HCT116 (cell line): ENCODE data around the gene INTS3. TPM values are rescaled to one million over a fixed set of nuclear protein-coding genes. Genes with fewer than 3 reads are reported as not detected.

Source experiments
- ATAC-seq: fragments of 200-7000 bp; cut with Tn5 transposase; 2 replicates; pipeline ENCODE4 v1.9.1; 2020; ENCODE audit warnings: mild to moderate bottlenecking, moderate library complexity
- BruUV-seq: library from RNA; stranded (reverse); fragments of 400-500 nt; replicated peaks from 2 replicates; lab custom pipeline; 2021; lab: Mats Ljungman, UMichigan
- CTCF ChIA-PET: fragments of 300-600 bp; sonication (Branson Sonifier 250); formaldehyde crosslinking; loops from one replicate; lab custom pipeline; 2021; ENCODE audit warnings: antibody characterized with exemption; lab: Charles Lee
- POLR2A ChIA-PET: fragments of 300-600, 350-600 bp; sonication (Branson Sonifier 250); formaldehyde crosslinking; loops from one replicate; lab custom pipeline; 2021; ENCODE audit warnings: antibody characterized with exemption; lab: Charles Lee
- RAD21 ChIA-PET, 2 experiments: fragments of 300-600 bp; sonication (Branson Sonifier 250); formaldehyde crosslinking; loops; one replicate each; lab custom pipeline; 2023; ENCODE audit warnings: low total read pairs in 2 of 2; ENCODE audit not compliant: uncharacterized antibody in 2 of 2, unreplicated experiment in 2 of 2, low non-redundant PET in 1 of 2; lab: Charles Lee
- DNase-seq: peaks from one replicate; pipeline ENCODE4 v3.0.0-alpha.2; 2010; ENCODE audit warnings: low read depth, low spot score
- H2AFZ ChIP-seq: fragments of 200-600 bp; shearing (Covaris generic), sonication (generic); 2 replicates; pipeline ENCODE4 v1.6.1; 2017; ENCODE audit warnings: low read depth, mixed run types, mixed read lengths, antibody characterized with exemption, low read length; ENCODE audit not compliant: poor library complexity, severe bottlenecking
- H3K27ac ChIP-seq: 2 replicates; pipeline ENCODE4 v1.5.1; 2012; ENCODE audit warnings: low read depth, low read length
- H3K27me3 ChIP-seq: fragments of 200-600 bp; sonication (generic); 2 replicates; pipeline ENCODE4 v1.6.1; 2016; ENCODE audit warnings: mixed run types, low read length, mixed read lengths; ENCODE audit not compliant: insufficient read depth
- H3K36me3 ChIP-seq, 2 experiments: fragments of 200-500 bp in 1 of 2; fragments of 200-600 bp in 1 of 2; sonication (Bioruptor generic) in 1 of 2; sonication (generic) in 1 of 2; 2 replicates each; pipeline versions ENCODE4 v1.5.1 to v1.6.1; 2014 to 2016; ENCODE audit warnings: low read length in 2 of 2, inconsistent platforms in 1 of 2, mixed read lengths in 1 of 2, mixed run types in 1 of 2; ENCODE audit not compliant: insufficient read depth in 2 of 2, control insufficient read depth in 1 of 2
- H3K4me1 ChIP-seq, 2 experiments: fragments of 200-600 bp in 1 of 2; sonication (generic) in 1 of 2; 2 replicates each; pipeline versions ENCODE4 v1.5.1 to v1.6.1; 2012 to 2017; ENCODE audit warnings: low read length in 2 of 2, inconsistent platforms in 1 of 2, mild to moderate bottlenecking in 1 of 2, mixed read lengths in 1 of 2, mixed run types in 1 of 2, moderate library complexity in 1 of 2; ENCODE audit not compliant: insufficient read depth in 2 of 2, control insufficient read depth in 1 of 2
- H3K4me2 ChIP-seq: fragments of 200-600 bp; sonication (generic); 2 replicates; pipeline ENCODE4 v1.6.1; 2017; ENCODE audit warnings: mixed run types, low read length, mixed read lengths
- H3K4me3 ChIP-seq, 2 experiments: fragments of 200-600 bp in 1 of 2; sonication (generic) in 1 of 2; replicated peaks in 1 of 2; 2 replicates each; pipeline ENCODE4 v1.5.1; 2011 to 2016; ENCODE audit warnings: low read length in 2 of 2, control low read depth in 1 of 2, low read depth in 1 of 2, mild to moderate bottlenecking in 1 of 2, mixed read lengths in 1 of 2, mixed run types in 1 of 2
- H3K79me2 ChIP-seq: fragments of 200-600 bp; sonication (generic); 2 replicates; pipeline ENCODE4 v1.6.1; 2017; ENCODE audit warnings: mild to moderate bottlenecking, mixed run types, low read length, moderate library complexity, mixed read lengths; ENCODE audit not compliant: insufficient read depth
- H3K9ac ChIP-seq: fragments of 200-600 bp; sonication (generic); 2 replicates; pipeline ENCODE4 v1.6.1; 2016; ENCODE audit warnings: low read length, mixed read lengths
- H3K9me2 ChIP-seq: fragments of 200-600 bp; sonication (generic), shearing (Covaris generic); 2 replicates; pipeline ENCODE4 v1.6.1; 2017; ENCODE audit warnings: mixed run types, mild to moderate bottlenecking, moderate library complexity; ENCODE audit not compliant: insufficient read depth
- H3K9me3 ChIP-seq, 2 experiments: fragments of 200-500 bp in 1 of 2; fragments of 200-600 bp in 1 of 2; sonication (Bioruptor generic) in 1 of 2; sonication (generic) in 1 of 2; 2 replicates each; pipeline ENCODE4 v1.6.1; 2014 to 2017; ENCODE audit warnings: low read length in 2 of 2, mixed read lengths in 2 of 2, inconsistent platforms in 1 of 2, low read depth in 1 of 2, mild to moderate bottlenecking in 1 of 2, mixed run types in 1 of 2, moderate library complexity in 1 of 2; ENCODE audit not compliant: control insufficient read depth in 1 of 2, insufficient read depth in 1 of 2
- H4K20me1 ChIP-seq: fragments of 200-600 bp; sonication (generic), shearing (Covaris generic); 2 replicates; pipeline ENCODE4 v1.6.1; 2017; ENCODE audit warnings: mixed run types, mild to moderate bottlenecking, moderate library complexity; ENCODE audit not compliant: insufficient read depth
- ATF3 ChIP-seq: IDR thresholded peaks from 2 replicates; pipeline ENCODE4 v1.6.1; 2012
- CBX3 ChIP-seq: IDR thresholded peaks from 2 replicates; pipeline ENCODE4 v1.6.1; 2012; ENCODE audit warnings: low read depth
- ELF1 ChIP-seq: IDR thresholded peaks from 2 replicates; pipeline ENCODE4 v1.6.1; 2012; ENCODE audit warnings: low read depth, borderline replicate concordance
- EZH2phosphoT487 ChIP-seq: fragments of 200-600 bp; IDR thresholded peaks from 2 replicates; pipeline ENCODE4 v1.6.1; 2018; ENCODE audit warnings: antibody characterized with exemption, borderline replicate concordance
- FOSL1 ChIP-seq: IDR thresholded peaks from 2 replicates; pipeline ENCODE4 v1.6.1; 2012; ENCODE audit warnings: low read depth
- POLR2A ChIP-seq: IDR thresholded peaks from 2 replicates; pipeline ENCODE4 v1.7.0; 2011; ENCODE audit warnings: borderline replicate concordance; ENCODE audit not compliant: insufficient read depth, insufficient read length; ENCODE audit errors: extremely low read depth
- RAD21 ChIP-seq: IDR thresholded peaks from 2 replicates; pipeline ENCODE4 v1.6.1; 2012; ENCODE audit warnings: low read depth, mild to moderate bottlenecking
- SIN3A ChIP-seq: IDR thresholded peaks from 2 replicates; pipeline ENCODE4 v1.6.1; 2012; ENCODE audit warnings: low read depth
- SRF ChIP-seq: IDR thresholded peaks from 2 replicates; pipeline ENCODE4 v1.6.1; 2012; ENCODE audit warnings: low read depth
- TCF7L2 ChIP-seq: IDR thresholded peaks from 2 replicates; pipeline ENCODE4 v1.7.0; 2011; ENCODE audit warnings: borderline replicate concordance, inconsistent platforms; ENCODE audit not compliant: insufficient read depth, insufficient read length; ENCODE audit errors: extremely low read depth
- YY1 ChIP-seq: IDR thresholded peaks from 2 replicates; pipeline ENCODE4 v1.6.1; 2011; ENCODE audit warnings: low read length, low read depth, moderate library complexity, mild to moderate bottlenecking; ENCODE audit not compliant: insufficient replicate concordance; ENCODE audit errors: extremely low read depth
- intact Hi-C: fragments of 100-400 bp; cut with micrococcal nuclease; formaldehyde crosslinking; loops from 2 replicates; pipeline ENCODE4 v1.10.0; 2022
- total RNA-seq: library from RNA; stranded (reverse); gene quantifications from one replicate; pipeline ENCODE4 v1.2.1, GENCODE V29; 2021; ENCODE audit not compliant: unreplicated experiment
- TF ChIP-seq, protein P1 (sequence below): IDR thresholded peaks from 2 replicates; pipeline ENCODE4 v1.6.1; 2012
- TF ChIP-seq, protein P2 (sequence below): IDR thresholded peaks from 2 replicates; pipeline ENCODE4 v1.6.1; 2012; ENCODE audit warnings: low read depth
- TF ChIP-seq, protein P3 (sequence below), 3 experiments: fragments of 200-600 bp in 1 of 3; sonication (generic) in 1 of 3; IDR thresholded peaks in 2 of 3; conservative IDR thresholded peaks in 1 of 3; 2 replicates each; pipeline ENCODE4 v1.5.1; 2012 to 2017; ENCODE audit warnings: low read depth in 2 of 3, low read length in 2 of 3, antibody characterized with exemption in 1 of 3, borderline replicate concordance in 1 of 3, control low read depth in 1 of 3, mild to moderate bottlenecking in 1 of 3, mixed read lengths in 1 of 3, mixed run types in 1 of 3, moderate library complexity in 1 of 3; ENCODE audit not compliant: insufficient read depth in 1 of 3

The INTS3 gene
- total RNA-seq, 1 experiment from 2014 or later: 47.6 TPM

DNA sequence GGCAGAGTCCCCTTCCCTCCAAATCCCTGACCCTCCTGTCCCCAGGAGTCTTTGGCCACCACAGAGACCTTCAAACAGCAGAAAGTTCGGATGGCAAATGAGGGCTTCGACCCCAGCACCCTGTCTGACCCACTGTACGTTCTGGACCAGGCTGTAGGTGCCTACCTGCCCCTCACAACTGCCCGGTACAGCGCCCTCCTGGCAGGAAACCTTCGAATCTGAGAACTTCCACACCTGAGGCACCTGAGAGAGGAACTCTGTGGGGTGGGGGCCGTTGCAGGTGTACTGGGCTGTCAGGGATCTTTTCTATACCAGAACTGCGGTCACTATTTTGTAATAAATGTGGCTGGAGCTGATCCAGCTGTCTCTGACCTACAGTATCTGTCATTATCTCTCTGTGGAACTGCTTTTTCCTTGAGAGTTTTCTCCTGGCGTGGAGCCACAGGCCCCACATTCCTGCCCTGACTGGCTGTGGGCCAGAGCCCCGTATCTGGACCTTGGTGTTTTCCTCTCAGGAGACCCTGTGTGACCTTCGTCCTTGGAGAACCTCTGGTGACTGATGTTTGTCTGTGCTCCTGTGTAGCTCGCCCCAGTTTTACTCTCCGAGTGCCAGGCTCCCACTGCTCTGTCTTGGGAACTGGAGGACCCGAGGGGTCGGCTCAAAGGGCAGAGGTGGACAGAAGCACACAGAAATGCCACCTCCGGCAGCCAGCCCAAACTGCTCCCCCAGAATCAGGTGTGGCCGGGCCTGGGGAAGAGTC, 52.1 kb downstream of the INTS3 start:
- H3K27ac ChIP-seq: no peak overlapping the region
- CTCF ChIA-PET: interaction anchor here (1.4 kb wide), 1 partner anchor 17 kb away, joined by 3 read pairs; no protein-coding TSS in a partner anchor
- H3K4me1 ChIP-seq: peaks cover 13 to 32% of the 10 kb centered on the region in 2 experiments
- no peaks in the 10 kb centered on the region for H3K36me3 ChIP-seq
- H3K27me3 ChIP-seq: no peaks in the 10 kb centered on the region
- RAD21 ChIA-PET: no interaction called here
- no peaks in the 10 kb centered on the region for H3K9me3 ChIP-seq
- no peaks in the 10 kb centered on the region for H3K79me2 ChIP-seq
- no peaks in the 10 kb centered on the region for H3K9me2 ChIP-seq
- H4K20me1 ChIP-seq: no peaks in the 10 kb centered on the region
- no peak overlapping the region for H3K4me3 ChIP-seq
- POLR2A ChIA-PET: no interaction called here
- no peak for DNase-seq
- BruUV-seq: no TSS peak
- no peak overlapping the region for H2AFZ ChIP-seq
- TF ChIP-seq, protein P1, sequence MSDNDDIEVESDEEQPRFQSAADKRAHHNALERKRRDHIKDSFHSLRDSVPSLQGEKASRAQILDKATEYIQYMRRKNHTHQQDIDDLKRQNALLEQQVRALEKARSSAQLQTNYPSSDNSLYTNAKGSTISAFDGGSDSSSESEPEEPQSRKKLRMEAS: no peak
- TF ChIP-seq RAD21 (no peak), POLR2A (no peak), CBX3 (no peak), SRF (no peak), EZH2phosphoT487 (no peak), ELF1 (no peak), SIN3A (no peak), ATF3 (no peak), FOSL1 (no peak), TCF7L2 (no peak)
- TF ChIP-seq, all 23 proteins: peak for 0
- intact Hi-C loops: loop anchor here (5.0 to 10.0 kb wide), 3 partner anchors 105 to 207 kb away; partner anchors contain the start of genes ILF2, NPR1, RAB13 and SLC39A1
- ATAC-seq: no peak
- Histone ChIP-seq H3K9ac (no peak overlapping the region), H3K4me2 (no peak overlapping the region)

DNA sequence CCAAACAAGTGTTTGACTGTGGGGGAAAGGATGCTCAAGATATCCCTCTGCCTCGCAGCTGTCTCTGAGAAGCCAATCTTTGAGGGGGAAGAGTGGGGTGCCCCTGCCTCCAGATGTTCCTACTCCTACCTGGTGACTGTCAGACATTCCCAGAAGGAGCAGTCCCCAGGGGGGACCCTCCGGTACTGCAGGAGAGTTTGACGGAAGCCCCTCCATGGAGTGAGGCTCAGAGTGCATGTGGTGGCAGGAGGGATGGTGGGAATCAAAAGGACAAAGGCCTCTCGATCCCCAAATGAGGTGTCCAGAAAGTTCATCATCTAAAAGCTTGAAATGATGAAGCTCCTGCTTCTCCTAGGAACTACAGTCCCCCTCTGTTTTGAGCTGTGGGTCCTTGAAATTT, 52.7 kb downstream of the INTS3 start:
- DNase-seq: no peak
- CTCF ChIA-PET: no interaction called here
- no peak for TF ChIP-seq TCF7L2
- TF ChIP-seq YY1: no peak
- no peak for TF ChIP-seq EZH2phosphoT487
- TF ChIP-seq, protein P2, sequence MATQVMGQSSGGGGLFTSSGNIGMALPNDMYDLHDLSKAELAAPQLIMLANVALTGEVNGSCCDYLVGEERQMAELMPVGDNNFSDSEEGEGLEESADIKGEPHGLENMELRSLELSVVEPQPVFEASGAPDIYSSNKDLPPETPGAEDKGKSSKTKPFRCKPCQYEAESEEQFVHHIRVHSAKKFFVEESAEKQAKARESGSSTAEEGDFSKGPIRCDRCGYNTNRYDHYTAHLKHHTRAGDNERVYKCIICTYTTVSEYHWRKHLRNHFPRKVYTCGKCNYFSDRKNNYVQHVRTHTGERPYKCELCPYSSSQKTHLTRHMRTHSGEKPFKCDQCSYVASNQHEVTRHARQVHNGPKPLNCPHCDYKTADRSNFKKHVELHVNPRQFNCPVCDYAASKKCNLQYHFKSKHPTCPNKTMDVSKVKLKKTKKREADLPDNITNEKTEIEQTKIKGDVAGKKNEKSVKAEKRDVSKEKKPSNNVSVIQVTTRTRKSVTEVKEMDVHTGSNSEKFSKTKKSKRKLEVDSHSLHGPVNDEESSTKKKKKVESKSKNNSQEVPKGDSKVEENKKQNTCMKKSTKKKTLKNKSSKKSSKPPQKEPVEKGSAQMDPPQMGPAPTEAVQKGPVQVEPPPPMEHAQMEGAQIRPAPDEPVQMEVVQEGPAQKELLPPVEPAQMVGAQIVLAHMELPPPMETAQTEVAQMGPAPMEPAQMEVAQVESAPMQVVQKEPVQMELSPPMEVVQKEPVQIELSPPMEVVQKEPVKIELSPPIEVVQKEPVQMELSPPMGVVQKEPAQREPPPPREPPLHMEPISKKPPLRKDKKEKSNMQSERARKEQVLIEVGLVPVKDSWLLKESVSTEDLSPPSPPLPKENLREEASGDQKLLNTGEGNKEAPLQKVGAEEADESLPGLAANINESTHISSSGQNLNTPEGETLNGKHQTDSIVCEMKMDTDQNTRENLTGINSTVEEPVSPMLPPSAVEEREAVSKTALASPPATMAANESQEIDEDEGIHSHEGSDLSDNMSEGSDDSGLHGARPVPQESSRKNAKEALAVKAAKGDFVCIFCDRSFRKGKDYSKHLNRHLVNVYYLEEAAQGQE: no peak
- TF ChIP-seq, protein P3, sequence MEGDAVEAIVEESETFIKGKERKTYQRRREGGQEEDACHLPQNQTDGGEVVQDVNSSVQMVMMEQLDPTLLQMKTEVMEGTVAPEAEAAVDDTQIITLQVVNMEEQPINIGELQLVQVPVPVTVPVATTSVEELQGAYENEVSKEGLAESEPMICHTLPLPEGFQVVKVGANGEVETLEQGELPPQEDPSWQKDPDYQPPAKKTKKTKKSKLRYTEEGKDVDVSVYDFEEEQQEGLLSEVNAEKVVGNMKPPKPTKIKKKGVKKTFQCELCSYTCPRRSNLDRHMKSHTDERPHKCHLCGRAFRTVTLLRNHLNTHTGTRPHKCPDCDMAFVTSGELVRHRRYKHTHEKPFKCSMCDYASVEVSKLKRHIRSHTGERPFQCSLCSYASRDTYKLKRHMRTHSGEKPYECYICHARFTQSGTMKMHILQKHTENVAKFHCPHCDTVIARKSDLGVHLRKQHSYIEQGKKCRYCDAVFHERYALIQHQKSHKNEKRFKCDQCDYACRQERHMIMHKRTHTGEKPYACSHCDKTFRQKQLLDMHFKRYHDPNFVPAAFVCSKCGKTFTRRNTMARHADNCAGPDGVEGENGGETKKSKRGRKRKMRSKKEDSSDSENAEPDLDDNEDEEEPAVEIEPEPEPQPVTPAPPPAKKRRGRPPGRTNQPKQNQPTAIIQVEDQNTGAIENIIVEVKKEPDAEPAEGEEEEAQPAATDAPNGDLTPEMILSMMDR (IDR thresholded peaks at IDR 0.05 in 2 of 3, conservative IDR thresholded peaks at IDR 0.05 in 1 of 3; ENCODE audit: borderline replicate concordance in 1 of 3, insufficient read depth in 1 of 3, low read depth in 2 of 3, low read length in 2 of 3): no peak
- TF ChIP-seq SRF: no peak

More for the DNA sequence above, 52.7 kb downstream of the INTS3 start:
- H3K9me2 ChIP-seq: no peaks in the 10 kb centered on the region
- H3K9me3 ChIP-seq: no peaks in the 10 kb centered on the region
- ChIA-PET RAD21 (no interaction called here), POLR2A (no interaction called here)
- intact Hi-C loops: loop anchor here (5.0 kb wide), 2 partner anchors 182 to 207 kb away; partner anchors contain the start of genes RAB13 and SLC39A1
- peaks cover 13 to 27% of the 10 kb centered on the region in 2 experiments for H3K4me1 ChIP-seq
- no peaks in the 10 kb centered on the region for H3K36me3 ChIP-seq
- no peak overlapping the region for H2AFZ ChIP-seq
- no peaks in the 10 kb centered on the region for H4K20me1 ChIP-seq
- ATAC-seq: no peak
- no peak overlapping the region for H3K4me2 ChIP-seq
- no peak overlapping the region for H3K4me3 ChIP-seq
- H3K27ac ChIP-seq: no peak overlapping the region
- H3K79me2 ChIP-seq: no peaks in the 10 kb centered on the region
- BruUV-seq: no TSS peak
- no peaks in the 10 kb centered on the region for H3K27me3 ChIP-seq
- H3K9ac ChIP-seq: no peak overlapping the region
